ENCODE measurements around the gene PDE4C. TPM values are rescaled to one million over a fixed set of nuclear protein-coding genes. Genes with fewer than 3 reads are reported as not detected.

The PDE4C gene
- total and polyA plus RNA-seq, 10 of the 15 experiments (the other 5 are each of a cell fraction or from before 2014, with no cell fraction given): 0.08 to 0.73 (median 0.34) TPM

DNA sequence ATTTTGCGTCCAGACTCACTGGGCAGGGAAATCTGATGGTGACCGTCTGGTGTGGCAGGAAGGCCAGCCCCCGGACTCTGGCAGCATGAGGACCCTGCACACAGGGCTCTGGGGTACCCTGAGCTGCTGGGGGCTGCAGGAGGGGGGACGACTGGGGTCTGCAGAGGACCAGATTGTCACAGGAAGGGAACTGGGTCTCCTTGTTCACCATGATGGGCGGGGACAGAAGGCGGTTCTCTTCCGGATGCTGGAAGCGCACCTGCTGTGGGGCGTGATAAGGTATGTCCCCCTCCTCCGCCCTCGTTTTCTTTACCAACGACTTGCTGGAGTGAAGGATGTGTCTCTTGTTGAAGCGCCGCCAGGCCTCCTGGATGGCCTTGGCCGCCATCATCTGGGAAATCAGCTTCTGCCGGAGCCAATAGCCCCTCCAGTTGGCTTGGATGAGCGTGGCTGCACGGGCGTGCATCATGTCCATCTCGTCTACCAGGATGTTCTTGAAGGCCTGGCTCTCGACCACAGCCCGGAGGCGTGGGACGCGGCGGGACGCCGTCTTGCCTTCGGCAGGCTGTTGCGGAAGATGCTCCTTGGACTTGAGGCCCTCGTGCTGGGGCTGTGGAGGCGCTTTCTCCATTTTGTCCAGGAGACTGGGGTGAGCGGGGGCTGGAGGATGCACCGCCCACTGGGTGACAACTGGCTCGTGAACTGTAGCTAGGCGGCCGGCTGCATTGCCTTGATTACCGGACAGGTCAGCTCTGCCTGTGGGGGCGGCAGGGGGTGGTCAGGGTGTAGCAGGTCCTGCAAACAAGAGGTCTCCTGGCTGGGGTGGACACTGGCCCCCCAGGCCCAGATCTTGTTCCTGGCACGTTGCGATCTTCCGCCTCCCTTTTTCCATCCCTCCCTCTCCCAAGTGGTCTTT is 40.8 kb upstream of the PDE4C start:
- 78% methylated on average over 42 of the region's 42 CpGs for WGBS (ENCODE audit: insufficient coverage, insufficient replicate concordance, low lambda C conversion rate, missing lambda C conversion rate)
- in situ Hi-C loops (cut with MboI): no loop called here
- intact Hi-C loops (cut with micrococcal nuclease; ENCODE audit: unreplicated experiment): no loop called here
- no peak for ATAC-seq
- Histone ChIP-seq H3K4me2 (ENCODE audit: control insufficient read depth, insufficient read depth) (no peak overlapping the region), H2AFZ (ENCODE audit: control insufficient read depth, low read depth, low read length) (no peak overlapping the region), H3K27me3 (replicated peaks in 1 of 2; ENCODE audit: control insufficient read depth in 2 of 2, insufficient read depth in 2 of 2, low read length in 1 of 2) (no peaks in the 10 kb centered on the region), H3K27ac (ENCODE audit: control insufficient read depth, insufficient read depth) (no peak overlapping the region), H3K9ac (ENCODE audit: control insufficient read depth, insufficient read depth, low read length) (no peak overlapping the region), H3K79me2 (ENCODE audit: control insufficient read depth, insufficient read depth, low read length) (no peaks in the 10 kb centered on the region), H4K20me1 (ENCODE audit: control insufficient read depth, insufficient read depth) (no peaks in the 10 kb centered on the region), H3K9me3 (replicated peaks; ENCODE audit: control insufficient read depth, insufficient read depth, low read length) (no peaks in the 10 kb centered on the region), H3K4me1 (ENCODE audit: control insufficient read depth, insufficient read depth, low read length) (no peaks in the 10 kb centered on the region), H3K4me3 (no peak overlapping the region), H3K36me3 (ENCODE audit: control insufficient read depth in 2 of 2, insufficient read depth in 2 of 2, low read length in 1 of 2) (no peaks in the 10 kb centered on the region)
- ChIA-PET POLR2A (interaction anchor here (0.7 kb wide), 1 partner anchor 147 kb away, joined by 3 read pairs; no protein-coding TSS in a partner anchor), RAD21 (ENCODE audit: unreplicated experiment) (no interaction called here), CTCF (no interaction called here), SMC1A (ENCODE audit: uncharacterized antibody, unreplicated experiment) (no interaction called here)
- no peak for FAIRE-seq
- no peak for DNase-seq (ENCODE audit: low read depth, low spot score)
- BruUV-seq (replicated peaks): no TSS peak
- no peak for TF ChIP-seq SMARCA5 (IDR thresholded peaks at IDR 0.05)
- no peak for TF ChIP-seq MEF2A (IDR thresholded peaks at IDR 0.05; ENCODE audit: insufficient read depth, low read depth, low read length)
- TF ChIP-seq ASH2L (IDR thresholded peaks at IDR 0.05; ENCODE audit: borderline replicate concordance, low read depth): no peak
- TF ChIP-seq KLF5 (IDR thresholded peaks at IDR 0.05; ENCODE audit: partially characterized antibody): no peak
- TF ChIP-seq NBN (IDR thresholded peaks at IDR 0.05): no peak
- TF ChIP-seq, protein P1, sequence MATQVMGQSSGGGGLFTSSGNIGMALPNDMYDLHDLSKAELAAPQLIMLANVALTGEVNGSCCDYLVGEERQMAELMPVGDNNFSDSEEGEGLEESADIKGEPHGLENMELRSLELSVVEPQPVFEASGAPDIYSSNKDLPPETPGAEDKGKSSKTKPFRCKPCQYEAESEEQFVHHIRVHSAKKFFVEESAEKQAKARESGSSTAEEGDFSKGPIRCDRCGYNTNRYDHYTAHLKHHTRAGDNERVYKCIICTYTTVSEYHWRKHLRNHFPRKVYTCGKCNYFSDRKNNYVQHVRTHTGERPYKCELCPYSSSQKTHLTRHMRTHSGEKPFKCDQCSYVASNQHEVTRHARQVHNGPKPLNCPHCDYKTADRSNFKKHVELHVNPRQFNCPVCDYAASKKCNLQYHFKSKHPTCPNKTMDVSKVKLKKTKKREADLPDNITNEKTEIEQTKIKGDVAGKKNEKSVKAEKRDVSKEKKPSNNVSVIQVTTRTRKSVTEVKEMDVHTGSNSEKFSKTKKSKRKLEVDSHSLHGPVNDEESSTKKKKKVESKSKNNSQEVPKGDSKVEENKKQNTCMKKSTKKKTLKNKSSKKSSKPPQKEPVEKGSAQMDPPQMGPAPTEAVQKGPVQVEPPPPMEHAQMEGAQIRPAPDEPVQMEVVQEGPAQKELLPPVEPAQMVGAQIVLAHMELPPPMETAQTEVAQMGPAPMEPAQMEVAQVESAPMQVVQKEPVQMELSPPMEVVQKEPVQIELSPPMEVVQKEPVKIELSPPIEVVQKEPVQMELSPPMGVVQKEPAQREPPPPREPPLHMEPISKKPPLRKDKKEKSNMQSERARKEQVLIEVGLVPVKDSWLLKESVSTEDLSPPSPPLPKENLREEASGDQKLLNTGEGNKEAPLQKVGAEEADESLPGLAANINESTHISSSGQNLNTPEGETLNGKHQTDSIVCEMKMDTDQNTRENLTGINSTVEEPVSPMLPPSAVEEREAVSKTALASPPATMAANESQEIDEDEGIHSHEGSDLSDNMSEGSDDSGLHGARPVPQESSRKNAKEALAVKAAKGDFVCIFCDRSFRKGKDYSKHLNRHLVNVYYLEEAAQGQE (IDR thresholded peaks at IDR 0.05; ENCODE audit: low read depth, low read length): no peak
- TF ChIP-seq SPI1 (IDR thresholded peaks at IDR 0.05; ENCODE audit: borderline replicate concordance, insufficient read depth, low read depth, low read length): no peak
- TF ChIP-seq TBL1XR1 (IDR thresholded peaks at IDR 0.05; ENCODE audit: low read depth, low read length): no peak
- TF ChIP-seq, protein P2, sequence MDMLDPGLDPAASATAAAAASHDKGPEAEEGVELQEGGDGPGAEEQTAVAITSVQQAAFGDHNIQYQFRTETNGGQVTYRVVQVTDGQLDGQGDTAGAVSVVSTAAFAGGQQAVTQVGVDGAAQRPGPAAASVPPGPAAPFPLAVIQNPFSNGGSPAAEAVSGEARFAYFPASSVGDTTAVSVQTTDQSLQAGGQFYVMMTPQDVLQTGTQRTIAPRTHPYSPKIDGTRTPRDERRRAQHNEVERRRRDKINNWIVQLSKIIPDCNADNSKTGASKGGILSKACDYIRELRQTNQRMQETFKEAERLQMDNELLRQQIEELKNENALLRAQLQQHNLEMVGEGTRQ (IDR thresholded peaks at IDR 0.05; ENCODE audit: borderline replicate concordance, low read depth, low read length): no peak
- no peak for TF ChIP-seq NKRF (conservative IDR thresholded peaks at IDR 0.05)
- TF ChIP-seq ETV6 (conservative IDR thresholded peaks at IDR 0.05 in 1 of 2, IDR thresholded peaks at IDR 0.05 in 1 of 2; ENCODE audit: borderline replicate concordance in 1 of 2, low read depth in 1 of 2): no peak
- no peak for TF ChIP-seq ZNF24 (IDR thresholded peaks at IDR 0.05)
- TF ChIP-seq JUNB (IDR thresholded peaks at IDR 0.05): no peak
- TF ChIP-seq POLR2A (IDR thresholded peaks at IDR 0.05; ENCODE audit: low read depth, low read length): no peak
- no peak for TF ChIP-seq RAD21 (IDR thresholded peaks at IDR 0.05; ENCODE audit: insufficient read depth, low read depth, low read length)
- no peak for TF ChIP-seq MYC (IDR thresholded peaks at IDR 0.05; ENCODE audit: insufficient read depth, insufficient read length, insufficient replicate concordance, low read length, severe bottlenecking)
- no peak for TF ChIP-seq SIX5 (IDR thresholded peaks at IDR 0.05; ENCODE audit: low read depth, low read length, severe bottlenecking)
